Kidney epithelial cell (primary cell): ENCODE measurements around the gene TNFSF12. TPM values are rescaled to one million over a fixed set of nuclear protein-coding genes. Genes with fewer than 3 reads are reported as not detected.

ENCODE experiments used
- DNase-seq: peaks from one replicate; pipeline ENCODE4 v3.0.0-alpha.2; 2010; ENCODE audit warnings: low read depth
- H3K27me3 ChIP-seq: 2 replicates; pipeline ENCODE4 v1.6.0; 2011; ENCODE audit warnings: low read length; ENCODE audit not compliant: control insufficient read depth, insufficient read depth
- H3K36me3 ChIP-seq: 2 replicates; pipeline ENCODE4 v1.5.1; 2011; ENCODE audit warnings: low read length; ENCODE audit not compliant: control insufficient read depth, insufficient read depth
- H3K4me3 ChIP-seq: 2 replicates; pipeline ENCODE4 v1.5.1; 2011; ENCODE audit warnings: low read depth, mild to moderate bottlenecking, control low read depth, low read length
- total RNA-seq: library from RNA; depleted of rRNA; stranded (reverse); fragments of >200 nt; gene quantifications from 2 replicates; pipeline ENCODE4 v1.2.3, GENCODE V29; 2015
- TF ChIP-seq, protein P1 (sequence below): IDR thresholded peaks from 2 replicates; pipeline ENCODE4 v1.5.1; 2011; ENCODE audit warnings: mild to moderate bottlenecking, moderate library complexity, low read length, control low read depth, inconsistent platforms; ENCODE audit not compliant: insufficient read depth, poor library complexity, severe bottlenecking

Gene TNFSF12
- total RNA-seq, 1 donor from 2014 or later: 9.0 TPM

DNA sequence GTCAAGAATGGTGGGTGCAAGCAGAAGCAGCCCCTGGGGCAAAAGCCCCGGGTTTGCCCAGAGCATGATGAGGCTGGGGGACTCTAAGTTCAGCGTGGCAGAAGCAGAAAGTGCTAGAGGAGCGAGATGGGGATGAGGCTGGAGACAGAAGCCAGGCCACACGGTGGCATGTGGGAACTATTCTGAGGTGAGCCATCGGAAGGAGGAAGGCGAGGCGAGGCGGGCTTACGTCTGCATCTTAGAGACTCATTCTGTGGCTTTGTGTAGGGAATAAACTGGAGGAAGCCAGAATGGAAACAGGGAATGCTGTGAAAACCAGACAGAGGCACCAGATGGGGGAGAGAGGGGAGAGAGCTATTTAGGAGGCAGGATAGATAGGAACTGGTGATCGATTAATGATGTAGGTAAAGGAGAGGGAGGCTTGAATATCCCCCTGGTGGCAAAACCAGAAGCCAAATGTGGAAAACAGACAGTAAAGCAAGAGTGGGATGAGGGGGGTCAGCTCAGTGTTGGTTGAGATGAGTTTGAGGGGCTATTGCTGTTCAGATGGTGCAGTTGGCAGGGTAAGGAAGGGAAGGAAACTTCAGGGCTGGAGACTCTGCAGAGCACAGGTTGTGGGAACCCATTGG is 6.6 kb downstream of the TNFSF12 start:
- no peak for DNase-seq
- no peak overlapping the region for H3K4me3 ChIP-seq
- TF ChIP-seq, protein P1, sequence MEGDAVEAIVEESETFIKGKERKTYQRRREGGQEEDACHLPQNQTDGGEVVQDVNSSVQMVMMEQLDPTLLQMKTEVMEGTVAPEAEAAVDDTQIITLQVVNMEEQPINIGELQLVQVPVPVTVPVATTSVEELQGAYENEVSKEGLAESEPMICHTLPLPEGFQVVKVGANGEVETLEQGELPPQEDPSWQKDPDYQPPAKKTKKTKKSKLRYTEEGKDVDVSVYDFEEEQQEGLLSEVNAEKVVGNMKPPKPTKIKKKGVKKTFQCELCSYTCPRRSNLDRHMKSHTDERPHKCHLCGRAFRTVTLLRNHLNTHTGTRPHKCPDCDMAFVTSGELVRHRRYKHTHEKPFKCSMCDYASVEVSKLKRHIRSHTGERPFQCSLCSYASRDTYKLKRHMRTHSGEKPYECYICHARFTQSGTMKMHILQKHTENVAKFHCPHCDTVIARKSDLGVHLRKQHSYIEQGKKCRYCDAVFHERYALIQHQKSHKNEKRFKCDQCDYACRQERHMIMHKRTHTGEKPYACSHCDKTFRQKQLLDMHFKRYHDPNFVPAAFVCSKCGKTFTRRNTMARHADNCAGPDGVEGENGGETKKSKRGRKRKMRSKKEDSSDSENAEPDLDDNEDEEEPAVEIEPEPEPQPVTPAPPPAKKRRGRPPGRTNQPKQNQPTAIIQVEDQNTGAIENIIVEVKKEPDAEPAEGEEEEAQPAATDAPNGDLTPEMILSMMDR: peak; percentile 10
- H3K36me3 ChIP-seq: no peaks in the 10 kb centered on the region
- H3K27me3 ChIP-seq: no peaks in the 10 kb centered on the region

DNA sequence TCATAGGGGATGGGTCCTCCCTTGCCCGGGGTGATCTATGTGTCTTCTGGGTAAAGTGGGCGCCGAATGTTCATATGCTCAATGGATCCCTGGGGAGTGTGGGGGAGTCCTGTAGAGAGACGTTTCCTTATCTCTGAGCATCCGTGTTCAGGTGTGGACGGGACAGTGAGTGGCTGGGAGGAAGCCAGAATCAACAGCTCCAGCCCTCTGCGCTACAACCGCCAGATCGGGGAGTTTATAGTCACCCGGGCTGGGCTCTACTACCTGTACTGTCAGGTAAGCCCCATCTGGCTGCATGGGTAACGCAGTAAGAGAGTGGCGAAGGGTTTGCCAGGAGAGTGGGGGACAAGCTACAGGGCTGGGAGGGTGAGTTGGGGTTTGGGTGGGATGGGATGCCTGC is 7.8 kb downstream of the TNFSF12 start:
- no peak overlapping the region for H3K4me3 ChIP-seq
- TF ChIP-seq, protein P1: no peak
- no peaks in the 10 kb centered on the region for H3K36me3 ChIP-seq
- H3K27me3 ChIP-seq: no peaks in the 10 kb centered on the region
- no peak for DNase-seq

DNA sequence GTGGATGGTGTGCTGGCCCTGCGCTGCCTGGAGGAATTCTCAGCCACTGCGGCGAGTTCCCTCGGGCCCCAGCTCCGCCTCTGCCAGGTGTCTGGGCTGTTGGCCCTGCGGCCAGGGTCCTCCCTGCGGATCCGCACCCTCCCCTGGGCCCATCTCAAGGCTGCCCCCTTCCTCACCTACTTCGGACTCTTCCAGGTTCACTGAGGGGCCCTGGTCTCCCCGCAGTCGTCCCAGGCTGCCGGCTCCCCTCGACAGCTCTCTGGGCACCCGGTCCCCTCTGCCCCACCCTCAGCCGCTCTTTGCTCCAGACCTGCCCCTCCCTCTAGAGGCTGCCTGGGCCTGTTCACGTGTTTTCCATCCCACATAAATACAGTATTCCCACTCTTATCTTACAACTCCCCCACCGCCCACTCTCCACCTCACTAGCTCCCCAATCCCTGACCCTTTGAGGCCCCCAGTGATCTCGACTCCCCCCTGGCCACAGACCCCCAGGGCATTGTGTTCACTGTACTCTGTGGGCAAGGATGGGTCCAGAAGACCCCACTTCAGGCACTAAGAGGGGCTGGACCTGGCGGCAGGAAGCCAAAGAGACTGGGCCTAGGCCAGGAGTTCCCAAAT is 8.4 kb downstream of the TNFSF12 start:
- no peaks in the 10 kb centered on the region for H3K36me3 ChIP-seq
- TF ChIP-seq, protein P1: no peak
- no peak for DNase-seq
- H3K27me3 ChIP-seq: no peaks in the 10 kb centered on the region
- no peak overlapping the region for H3K4me3 ChIP-seq

DNA sequence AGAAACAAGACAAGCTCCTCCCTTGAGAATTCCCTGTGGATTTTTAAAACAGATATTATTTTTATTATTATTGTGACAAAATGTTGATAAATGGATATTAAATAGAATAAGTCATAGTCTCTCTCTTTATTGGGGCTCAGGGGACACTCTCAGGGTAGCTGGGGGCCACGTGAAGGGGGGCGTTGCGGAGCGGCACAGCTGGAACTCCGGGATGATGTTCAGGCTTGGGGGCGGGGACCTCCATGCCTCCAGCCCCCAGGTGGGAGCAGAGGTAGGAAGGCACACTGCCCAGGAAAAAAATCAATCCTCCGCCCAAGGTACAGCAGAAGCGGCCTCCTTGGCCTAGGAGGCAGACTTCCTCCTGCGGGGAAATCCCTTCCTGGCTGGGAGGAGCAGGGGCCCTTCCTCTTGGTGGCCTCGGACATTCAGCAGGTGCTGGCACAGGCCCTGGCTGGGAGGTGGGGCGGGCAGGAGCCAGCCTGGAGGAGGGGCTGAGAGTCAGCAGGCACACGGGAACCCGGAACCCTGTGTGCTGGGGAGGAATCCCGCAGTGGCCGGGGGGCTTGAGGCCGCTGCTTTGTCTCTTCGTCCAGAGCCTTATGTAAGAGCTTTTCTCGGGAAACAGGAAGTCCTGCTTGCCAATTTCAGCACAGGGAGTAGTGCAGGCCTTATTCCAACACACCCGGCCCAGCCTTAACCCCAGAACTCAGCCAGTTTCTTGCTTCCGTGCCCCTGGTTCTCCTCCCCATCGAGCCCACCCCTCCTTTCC is 9.1 kb downstream of the TNFSF12 start:
- H3K4me3 ChIP-seq: no peak overlapping the region
- TF ChIP-seq, protein P1: no peak
- DNase-seq: no peak
- H3K36me3 ChIP-seq: no peaks in the 10 kb centered on the region
- no peaks in the 10 kb centered on the region for H3K27me3 ChIP-seq

DNA sequence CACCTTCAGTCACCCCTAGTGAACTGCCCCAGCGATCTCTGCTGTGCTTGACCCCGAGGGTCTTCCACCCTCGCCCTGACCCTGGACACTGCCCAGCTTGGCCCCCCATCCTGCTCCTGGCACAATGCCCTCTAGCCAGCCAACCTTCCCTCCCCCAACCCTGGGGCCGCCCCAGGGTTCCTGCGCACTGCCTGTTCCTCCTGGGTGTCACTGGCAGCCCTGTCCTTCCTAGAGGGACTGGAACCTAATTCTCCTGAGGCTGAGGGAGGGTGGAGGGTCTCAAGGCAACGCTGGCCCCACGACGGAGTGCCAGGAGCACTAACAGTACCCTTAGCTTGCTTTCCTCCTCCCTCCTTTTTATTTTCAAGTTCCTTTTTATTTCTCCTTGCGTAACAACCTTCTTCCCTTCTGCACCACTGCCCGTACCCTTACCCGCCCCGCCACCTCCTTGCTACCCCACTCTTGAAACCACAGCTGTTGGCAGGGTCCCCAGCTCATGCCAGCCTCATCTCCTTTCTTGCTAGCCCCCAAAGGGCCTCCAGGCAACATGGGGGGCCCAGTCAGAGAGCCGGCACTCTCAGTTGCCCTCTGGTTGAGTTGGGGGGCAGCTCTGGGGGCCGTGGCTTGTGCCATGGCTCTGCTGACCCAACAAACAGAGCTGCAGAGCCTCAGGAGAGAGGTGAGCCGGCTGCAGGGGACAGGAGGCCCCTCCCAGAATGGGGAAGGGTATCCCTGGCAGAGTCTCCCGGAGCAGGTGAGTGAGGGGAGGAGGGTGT is 9.9 kb downstream of the TNFSF12 start, which contains the start of gene TNFSF13:
TSS of gene TNFSF13 (plus strand) at position 207 of the 776 bp plus-strand sequence. CDS start at position 497, 290 bp downstream.
- Histone ChIP-seq H3K4me3 (no peak within 1 kb of the TSS), H3K27me3 (no peaks in the 10 kb centered on the region), H3K36me3 (no peaks in the 10 kb centered on the region)
- TF ChIP-seq, protein P1: no peak
- no peak for DNase-seq
